Islet precursor cell (in vitro differentiated cells): ENCODE measurements around the gene UBP1.
"Not testable (repeated sequence)": the region's sequence is repeated elsewhere in the genome, so short reads cannot be mapped to it uniquely, and the experiment has no call there.

Experiments
- DNase-seq: peaks from one replicate; pipeline ENCODE4 v3.0.0-alpha.2; 2018

The UBP1 gene

GRCh38 chr3:33440328-33441224 lies at the start of gene UBP1:
Gene UBP1 (minus strand): TSS chr3:33440405. CDS start chr3:33439848, 557 bp downstream.
- peak; percentile 100 for DNase-seq

- no peak for DNase-seq
Measured at GRCh38 chr3:33488683-33489082, 48.5 kb upstream of the UBP1 start.

- DNase-seq, result no peak
Measured at GRCh38 chr3:33488246-33488645, 48.0 kb upstream of the UBP1 start.

GRCh38 chr3:33482111-33482521 lies 41.9 kb upstream of the UBP1 start:
- no peak for DNase-seq

- no peak for DNase-seq
Measured at GRCh38 chr3:33474896-33475295, 34.7 kb upstream of the UBP1 start.

- DNase-seq, result no peak
Measured at GRCh38 chr3:33473813-33474212, 33.6 kb upstream of the UBP1 start.

GRCh38 chr3:33467786-33468185 lies 27.6 kb upstream of the UBP1 start:
- DNase-seq, result peak; percentile 71

GRCh38 chr3:33461097-33461496 lies 20.9 kb upstream of the UBP1 start:
- DNase-seq, result no peak

GRCh38 chr3:33459577-33459976 lies 19.4 kb upstream of the UBP1 start:
- not testable (repeated sequence) for DNase-seq

GRCh38 chr3:33458446-33458845 lies 18.2 kb upstream of the UBP1 start:
- no peak for DNase-seq

- DNase-seq, result no peak
Measured at GRCh38 chr3:33456756-33457155, 16.6 kb upstream of the UBP1 start.

- DNase-seq, result no peak
Measured at GRCh38 chr3:33453331-33453761, 13.1 kb upstream of the UBP1 start.

- DNase-seq, result not testable (repeated sequence)
Measured at GRCh38 chr3:33451994-33452393, 11.8 kb upstream of the UBP1 start.

- no peak for DNase-seq
Measured at GRCh38 chr3:33447958-33448357, 7.8 kb upstream of the UBP1 start.

GRCh38 chr3:33447256-33447625 lies 7.0 kb upstream of the UBP1 start:
- peak; percentile 78 for DNase-seq

- no peak for DNase-seq
Measured at GRCh38 chr3:33442190-33442589, 2.0 kb upstream of the UBP1 start.

GRCh38 chr3:33441225-33441976 lies 1.2 kb upstream of the UBP1 start:
- DNase-seq, result no peak

- DNase-seq, result peak; percentile 78
Measured at GRCh38 chr3:33439546-33440327, 468 bp downstream of the UBP1 start.

- DNase-seq, result no peak
Measured at GRCh38 chr3:33438881-33439545, 1.2 kb downstream of the UBP1 start.

GRCh38 chr3:33438284-33438668 lies 1.9 kb downstream of the UBP1 start:
- DNase-seq, result no peak

GRCh38 chr3:33437556-33438283 lies 2.5 kb downstream of the UBP1 start:
- DNase-seq, result no peak

GRCh38 chr3:33433843-33434242 lies 6.4 kb downstream of the UBP1 start:
- no peak for DNase-seq
